Measurements from ENCODE around the gene ALDH3B1.

Gene ALDH3B1

DNA sequence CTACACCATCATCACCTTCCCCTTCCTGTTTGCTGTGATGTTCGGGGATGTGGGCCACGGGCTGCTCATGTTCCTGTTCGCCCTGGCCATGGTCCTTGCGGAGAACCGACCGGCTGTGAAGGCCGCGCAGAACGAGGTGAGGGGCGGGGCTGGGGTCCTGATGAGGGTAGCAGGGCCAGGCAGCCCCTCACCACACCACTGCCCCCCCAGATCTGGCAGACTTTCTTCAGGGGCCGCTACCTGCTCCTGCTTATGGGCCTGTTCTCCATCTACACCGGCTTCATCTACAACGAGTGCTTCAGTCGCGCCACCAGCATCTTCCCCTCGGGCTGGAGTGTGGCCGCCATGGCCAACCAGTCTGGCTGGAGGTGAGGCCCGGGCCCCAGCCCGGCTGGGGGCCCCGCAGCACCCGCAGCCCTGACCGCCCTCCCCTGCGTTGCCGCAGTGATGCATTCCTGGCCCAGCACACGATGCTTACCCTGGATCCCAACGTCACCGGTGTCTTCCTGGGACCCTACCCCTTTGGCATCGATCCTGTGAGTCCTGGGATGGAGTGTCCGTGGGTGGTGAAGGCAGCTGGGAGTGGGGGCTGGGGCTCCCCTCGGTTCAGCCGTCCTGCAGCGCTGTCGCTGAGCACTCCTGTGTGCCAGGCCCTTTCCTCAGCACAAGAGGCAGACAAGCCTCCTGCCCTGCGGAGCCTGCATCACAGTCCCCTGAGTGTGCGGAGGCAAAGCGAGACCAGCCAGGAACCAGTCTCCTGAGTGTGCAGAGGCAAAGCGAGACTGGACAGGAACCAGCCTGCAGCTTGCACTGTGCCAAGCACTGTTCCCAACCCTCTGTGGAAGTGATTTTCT is 37.5 kb downstream of the ALDH3B1 start:
- DNase-seq: no peak

DNA sequence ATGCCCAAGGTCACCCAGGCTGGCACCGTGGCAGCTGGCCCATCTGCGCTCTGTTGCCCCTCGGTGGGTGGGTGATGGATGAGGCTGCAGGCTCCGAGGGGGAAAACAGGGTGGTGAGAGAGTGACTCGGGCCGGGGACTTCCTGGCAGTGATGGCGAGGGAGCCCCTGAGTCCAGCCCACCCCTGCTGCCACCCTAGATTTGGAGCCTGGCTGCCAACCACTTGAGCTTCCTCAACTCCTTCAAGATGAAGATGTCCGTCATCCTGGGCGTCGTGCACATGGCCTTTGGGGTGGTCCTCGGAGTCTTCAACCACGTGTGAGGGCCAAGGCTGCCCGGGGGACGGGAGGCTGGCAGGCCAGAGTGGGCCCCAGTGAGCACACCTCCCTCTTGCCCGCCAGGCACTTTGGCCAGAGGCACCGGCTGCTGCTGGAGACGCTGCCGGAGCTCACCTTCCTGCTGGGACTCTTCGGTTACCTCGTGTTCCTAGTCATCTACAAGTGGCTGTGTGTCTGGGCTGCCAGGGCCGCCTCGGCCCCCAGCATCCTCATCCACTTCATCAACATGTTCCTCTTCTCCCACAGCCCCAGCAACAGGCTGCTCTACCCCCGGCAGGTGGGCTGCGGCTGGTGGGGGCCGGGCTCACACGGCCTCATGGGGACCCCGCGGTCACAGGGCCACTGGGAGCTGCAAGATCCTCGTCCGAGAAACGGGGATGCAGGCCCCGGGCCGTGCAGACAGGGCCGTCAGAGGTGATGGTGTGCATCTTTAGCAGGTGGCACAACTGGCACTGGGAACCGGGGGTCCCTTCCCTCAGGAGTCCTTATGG is 38.8 kb downstream of the ALDH3B1 start:
- no peak for DNase-seq

DNA sequence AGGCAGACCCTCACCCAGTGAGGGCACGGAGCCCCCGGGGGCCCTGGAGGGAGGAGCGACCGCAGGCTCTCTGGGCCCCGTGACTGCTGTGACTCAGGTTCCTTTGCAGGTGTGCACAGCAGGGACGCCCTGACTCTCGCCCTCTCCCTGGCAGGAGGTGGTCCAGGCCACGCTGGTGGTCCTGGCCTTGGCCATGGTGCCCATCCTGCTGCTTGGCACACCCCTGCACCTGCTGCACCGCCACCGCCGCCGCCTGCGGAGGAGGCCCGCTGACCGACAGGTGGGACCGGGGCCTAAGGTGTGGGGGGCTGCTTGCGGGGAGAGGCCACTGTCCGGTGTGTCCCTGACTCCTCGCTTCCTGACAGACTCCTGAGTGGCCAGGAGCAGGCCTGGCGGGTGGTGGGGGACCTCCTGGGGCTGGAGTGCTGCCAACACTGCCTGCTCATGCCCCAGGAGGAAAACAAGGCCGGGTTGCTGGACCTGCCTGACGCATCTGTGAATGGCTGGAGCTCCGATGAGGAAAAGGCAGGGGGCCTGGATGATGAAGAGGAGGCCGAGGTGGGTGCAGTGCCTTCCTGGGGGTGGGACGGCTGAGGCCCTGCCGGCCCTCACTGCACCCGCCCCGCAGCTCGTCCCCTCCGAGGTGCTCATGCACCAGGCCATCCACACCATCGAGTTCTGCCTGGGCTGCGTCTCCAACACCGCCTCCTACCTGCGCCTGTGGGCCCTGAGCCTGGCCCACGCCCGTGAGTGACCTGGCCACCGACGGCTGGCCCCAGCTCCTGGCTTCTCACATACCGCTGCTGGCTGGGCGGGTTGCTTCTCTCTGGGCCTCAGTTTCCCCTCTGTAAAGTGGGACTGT is 39.6 kb downstream of the ALDH3B1 start:
- DNase-seq: peak; percentile 45

DNA sequence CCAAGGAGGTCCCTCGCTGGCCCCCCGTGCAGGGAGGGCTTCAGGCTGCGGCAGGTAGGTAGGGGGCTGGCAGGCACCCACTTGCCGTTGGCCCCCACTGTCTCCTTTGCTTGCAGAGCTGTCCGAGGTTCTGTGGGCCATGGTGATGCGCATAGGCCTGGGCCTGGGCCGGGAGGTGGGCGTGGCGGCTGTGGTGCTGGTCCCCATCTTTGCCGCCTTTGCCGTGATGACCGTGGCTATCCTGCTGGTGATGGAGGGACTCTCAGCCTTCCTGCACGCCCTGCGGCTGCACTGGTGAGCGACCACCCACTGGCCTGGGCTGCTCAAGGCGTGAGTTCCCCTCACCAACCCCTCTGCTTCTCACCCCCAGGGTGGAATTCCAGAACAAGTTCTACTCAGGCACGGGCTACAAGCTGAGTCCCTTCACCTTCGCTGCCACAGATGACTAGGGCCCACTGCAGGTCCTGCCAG is 40.3 kb downstream of the ALDH3B1 start:
- DNase-seq: no peak

DNA sequence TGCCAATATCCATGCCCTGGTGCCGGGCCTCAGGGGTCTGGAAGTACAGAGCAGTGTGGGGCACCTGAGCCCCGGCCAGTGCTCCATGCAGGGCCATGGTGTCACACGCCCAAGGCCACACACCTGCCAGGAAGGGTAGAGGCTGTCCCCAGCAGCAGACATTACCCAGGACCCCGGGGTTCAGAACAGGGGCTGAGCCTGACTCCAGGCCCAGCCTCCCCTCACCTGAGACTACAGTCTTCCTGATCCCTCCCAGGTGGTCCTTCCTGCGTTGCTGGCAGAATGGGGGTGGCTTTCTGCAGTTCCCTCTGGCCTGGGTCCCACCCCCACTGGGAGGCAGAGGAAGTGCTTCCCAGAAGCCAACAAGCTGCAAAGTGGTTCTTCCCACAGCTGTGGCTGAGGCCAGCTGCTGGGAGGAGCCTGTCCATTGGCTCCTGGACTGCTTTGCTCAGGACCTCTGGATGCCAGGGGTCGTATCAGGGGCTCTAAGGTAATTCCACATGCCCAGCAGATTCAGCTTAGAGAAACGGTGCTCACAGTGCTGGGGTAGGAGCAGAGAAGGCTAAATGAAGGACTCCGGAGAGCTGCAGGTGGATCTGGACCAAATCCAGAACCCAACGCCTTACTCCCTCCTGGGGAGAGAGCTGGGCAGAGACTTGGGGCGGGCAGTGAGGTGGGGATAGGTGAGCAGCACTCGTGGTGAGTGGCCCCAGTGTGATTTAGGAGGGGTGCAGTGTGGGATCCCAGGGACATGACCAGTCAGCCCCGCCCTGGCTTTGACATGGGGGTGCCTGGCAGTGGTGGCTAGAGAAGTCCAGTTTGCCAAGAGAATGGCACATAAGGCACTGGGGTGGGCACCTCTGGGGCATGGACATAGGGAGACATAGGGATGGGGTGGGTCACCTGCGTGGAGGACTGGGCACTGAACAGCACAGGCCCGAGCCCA is 41.3 kb downstream of the ALDH3B1 start:
- DNase-seq: peak; percentile 56

DNA sequence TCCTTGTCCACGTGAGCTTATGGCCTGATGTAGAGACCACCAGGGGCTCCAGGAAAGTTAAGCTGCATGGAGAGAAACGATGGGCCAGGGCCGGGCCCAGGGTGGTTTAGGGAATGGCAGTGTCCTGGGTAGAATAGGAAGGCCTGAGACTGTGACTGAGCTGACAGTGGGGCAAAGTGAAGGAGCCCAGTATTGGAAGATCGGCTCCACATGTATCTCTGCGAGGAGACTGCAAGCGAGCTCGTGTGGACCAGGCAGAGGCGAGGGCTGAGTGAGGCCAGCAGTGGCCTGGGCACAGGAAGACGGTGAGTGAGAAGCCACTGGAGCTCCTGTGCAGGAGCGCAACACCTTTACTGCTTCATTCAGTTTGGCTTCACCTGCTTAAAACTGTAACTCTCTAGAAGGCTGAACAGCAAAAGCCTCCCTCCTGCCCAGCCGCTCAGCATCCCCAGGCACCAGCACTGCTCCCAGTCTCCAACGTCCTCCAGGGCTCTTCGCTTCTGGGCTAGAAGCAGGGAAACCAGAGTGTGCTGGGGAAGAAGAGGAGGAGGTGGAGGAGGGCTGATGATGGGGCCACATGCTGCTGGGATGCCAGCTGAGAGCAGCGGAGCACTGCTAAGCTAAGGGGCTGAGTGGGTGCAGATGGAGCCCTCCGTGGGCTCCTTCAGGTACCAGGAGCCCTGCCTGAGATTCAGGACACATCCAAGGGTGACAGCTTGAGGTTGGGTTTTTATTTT is 42.2 kb downstream of the ALDH3B1 start:
- DNase-seq: peak; percentile 28

DNA sequence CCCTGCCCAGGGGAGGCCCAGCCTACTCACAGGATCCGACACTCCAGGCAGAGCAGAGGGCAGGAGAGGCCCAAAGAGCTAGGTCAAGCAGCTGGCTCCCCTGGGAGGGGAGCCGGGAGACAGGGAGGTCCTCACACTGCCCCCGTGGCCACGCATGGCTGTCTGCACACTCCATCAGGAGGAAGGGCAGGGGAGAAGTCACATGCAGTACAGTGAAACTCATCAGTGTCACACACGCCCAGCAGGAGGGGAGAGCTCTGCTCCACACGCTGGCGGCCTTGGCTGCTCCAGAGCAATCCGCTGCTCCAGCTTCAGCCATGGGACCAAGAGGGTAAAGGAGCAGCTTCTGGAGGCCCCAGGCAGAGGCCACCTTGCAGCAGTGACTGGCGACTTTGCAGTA is 43.0 kb downstream of the ALDH3B1 start:
- peak; percentile 31 for DNase-seq

DNA sequence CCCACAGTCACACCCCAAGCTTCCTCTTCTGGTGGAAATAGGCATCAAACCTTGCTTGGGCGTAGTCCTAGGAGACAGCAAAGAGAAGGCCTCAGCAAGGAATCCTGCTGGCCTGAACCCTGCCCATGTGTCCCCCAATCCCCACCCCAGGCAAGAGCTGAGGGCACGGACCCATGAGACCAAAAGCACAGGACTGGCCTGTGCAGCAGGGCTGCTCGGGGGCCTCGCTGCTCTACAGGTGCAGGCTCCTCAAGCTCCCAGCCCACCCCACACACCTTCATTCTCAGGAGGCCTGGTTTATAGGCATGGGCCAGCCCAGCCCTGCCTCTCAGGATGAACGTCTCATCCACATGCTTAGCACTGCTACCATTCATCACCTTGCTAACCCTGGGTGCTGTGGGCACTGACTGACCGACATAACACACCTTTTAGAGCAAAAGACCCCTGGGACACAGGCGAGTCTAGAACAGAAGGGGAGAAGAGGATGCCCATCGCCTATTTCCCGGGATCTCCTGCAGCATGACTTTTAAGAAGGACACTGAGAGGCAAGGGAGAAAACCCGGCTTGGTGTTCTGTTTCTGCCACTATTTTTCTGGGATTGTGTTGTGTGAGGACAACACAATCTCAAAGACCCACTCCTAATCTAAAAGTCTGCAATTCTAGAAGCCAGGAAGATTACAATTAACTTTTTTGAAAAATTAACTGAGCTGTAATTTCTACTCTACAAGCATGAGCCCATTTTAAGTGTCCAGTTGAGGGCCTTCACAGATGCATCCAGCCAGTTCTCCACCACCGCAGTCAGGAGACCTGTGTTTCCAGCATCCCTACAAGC is 44.1 kb downstream of the ALDH3B1 start:
- no peak for DNase-seq

DNA sequence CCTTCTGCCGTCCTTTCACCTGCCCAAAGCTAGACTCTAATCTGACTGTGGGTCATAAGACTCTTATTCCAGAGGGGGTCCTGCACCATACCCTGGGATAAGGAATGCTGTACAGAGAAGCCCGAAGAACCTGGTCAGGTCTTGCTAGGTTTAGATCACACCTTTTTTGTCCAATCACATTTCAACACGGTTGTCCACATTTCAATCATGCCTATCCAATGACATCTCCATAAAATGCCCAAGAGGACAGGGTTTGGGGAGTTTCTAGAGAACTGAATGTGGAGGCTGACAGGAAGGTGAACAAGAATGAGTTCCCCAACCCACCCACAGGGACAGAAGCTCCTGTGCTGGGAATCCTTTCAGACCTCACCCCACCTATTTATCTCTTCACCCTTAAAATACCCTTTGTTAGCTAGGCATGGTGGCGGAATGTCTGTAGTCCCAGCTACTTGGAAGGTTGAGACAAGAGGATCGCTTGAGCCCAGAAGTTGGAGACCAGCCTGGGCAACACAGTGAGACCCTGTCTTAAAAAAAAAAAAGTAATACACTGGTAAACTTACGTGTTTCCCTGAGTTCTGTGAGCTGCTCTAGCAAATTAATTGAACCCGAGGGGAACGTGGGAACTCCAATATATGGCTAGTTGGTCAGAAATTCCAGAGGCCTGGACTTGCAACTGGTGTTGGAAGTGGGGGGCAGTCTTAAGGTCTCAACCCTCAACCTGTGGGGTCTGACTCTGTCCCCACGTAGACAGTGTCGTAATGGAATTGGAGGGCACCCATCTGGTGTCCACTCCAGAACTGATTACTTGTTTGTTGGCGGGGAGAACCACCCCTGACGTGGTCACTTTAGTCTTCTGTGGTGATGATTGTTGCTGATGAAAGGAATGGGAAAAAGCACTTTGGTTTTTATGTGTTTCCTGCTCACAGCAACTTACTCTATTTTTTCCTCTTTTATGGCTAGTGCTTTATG is 46.5 kb downstream of the ALDH3B1 start:
- no peak for DNase-seq

DNA sequence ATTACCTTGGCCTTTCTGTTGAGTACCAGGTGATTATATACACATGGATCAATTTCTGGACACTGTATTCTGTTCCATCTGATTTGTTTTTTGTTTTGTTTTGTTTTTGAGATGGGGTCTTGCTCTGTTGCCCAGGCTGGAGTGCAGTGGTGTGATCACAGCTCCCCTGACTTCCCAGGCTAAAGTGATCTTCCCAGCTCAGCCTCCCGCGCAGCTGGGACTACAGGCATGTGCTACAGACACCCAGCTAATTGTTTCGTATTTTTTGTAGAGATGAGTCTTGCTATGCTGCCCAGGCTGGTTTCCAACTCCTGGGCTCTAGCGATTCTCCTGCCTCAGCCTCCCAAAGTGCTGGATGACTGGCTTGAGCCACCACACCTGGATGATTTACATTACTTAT is 47.7 kb downstream of the ALDH3B1 start:
- no peak for DNase-seq

DNA sequence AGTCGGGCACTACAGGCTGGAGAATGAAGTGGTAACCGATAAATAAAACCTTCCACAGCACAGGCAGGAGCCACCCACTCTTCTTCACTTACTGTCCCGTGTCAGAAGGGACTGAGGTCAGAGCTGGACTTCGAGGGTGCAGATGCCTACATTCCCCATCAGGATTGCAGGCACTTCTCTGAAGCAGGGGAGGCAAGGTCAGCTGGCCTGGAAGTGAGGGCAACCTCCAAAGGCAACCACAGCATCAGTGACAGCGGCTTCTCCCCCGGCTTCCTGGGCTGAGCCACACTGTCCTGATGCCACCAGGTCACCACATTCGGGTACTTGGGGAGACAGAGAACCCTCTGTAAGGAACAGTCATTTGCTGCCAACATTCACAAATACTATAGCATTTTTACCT is 51.4 kb downstream of the ALDH3B1 start:
- no peak for DNase-seq

DNA sequence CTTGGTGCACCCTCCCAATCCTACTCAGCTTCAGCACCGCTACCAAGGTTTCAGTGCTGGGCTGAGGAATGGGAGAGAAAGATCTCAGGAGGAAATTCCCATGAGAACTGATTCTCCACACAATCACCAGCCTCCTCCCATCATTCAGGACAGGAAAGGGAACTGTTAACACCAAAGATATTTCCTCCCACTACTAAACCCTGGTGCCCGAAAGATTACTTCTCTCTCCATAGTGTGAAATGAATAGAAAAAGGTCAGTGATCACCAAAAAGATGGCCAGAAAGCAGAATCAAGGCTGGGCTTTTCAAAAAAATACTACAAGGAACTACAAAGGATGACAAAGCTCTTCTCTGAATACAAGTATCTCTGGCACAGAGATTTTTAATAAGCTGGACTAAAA is 54.8 kb downstream of the ALDH3B1 start:
- DNase-seq: no peak

DNA sequence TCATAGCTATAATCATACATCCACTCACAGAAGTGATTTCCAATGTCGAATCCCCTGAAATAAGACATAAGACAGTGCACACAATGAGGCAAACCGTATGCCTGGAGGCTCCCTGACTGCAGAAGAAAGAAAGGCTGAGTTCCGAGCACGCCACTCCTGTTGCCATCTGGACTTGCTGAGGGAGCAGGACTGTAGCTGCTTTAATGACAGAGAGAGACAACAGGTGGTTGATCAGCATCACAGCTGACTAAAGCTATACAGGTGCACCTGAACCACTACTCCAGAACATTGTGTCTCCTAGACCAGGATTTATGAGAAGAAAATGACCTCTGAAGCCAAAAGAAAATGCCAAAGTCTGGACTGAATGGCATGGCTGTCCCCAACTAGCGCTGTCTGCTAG is 55.7 kb downstream of the ALDH3B1 start:
- DNase-seq: no peak

DNA sequence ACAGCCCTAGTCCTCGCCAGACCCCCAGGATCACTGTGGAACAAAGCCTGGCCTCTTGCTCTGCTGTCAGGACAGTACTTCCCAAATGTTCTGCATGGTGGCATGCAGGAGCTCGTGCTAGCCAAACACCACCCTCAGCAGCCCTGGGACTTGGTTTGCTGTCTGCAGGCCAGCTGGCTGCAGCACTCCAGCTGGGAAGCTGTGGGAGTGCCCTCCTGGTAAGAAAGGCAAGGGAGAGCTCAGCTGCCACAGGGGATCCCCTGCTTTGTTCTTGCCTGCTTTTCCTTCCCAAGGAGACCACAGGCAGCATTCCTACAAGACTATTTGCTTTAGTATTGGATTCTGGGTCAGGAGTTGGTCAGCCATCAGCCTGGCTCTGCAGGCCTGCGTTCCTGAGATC is 56.6 kb downstream of the ALDH3B1 start:
- DNase-seq: no peak

DNA sequence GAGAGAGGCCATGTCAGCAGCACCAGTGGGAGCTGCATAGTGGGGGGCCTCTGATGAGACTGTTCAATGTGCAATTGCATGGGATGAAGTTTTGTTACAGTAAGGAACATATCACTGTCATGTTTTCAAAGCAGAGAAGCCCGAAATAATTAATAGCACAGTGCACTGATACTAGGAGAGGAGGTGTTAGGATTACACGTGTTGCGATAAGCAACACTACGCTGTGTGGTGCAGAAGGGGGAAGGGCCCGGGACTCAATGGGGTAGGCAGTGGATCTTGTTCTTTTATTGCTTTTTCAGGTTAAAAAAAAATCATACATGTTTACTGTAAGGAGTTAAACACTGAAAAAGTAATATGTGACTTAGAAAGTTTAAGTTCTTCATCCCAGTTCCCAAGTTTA is 57.9 kb downstream of the ALDH3B1 start:
- no peak for DNase-seq

DNA sequence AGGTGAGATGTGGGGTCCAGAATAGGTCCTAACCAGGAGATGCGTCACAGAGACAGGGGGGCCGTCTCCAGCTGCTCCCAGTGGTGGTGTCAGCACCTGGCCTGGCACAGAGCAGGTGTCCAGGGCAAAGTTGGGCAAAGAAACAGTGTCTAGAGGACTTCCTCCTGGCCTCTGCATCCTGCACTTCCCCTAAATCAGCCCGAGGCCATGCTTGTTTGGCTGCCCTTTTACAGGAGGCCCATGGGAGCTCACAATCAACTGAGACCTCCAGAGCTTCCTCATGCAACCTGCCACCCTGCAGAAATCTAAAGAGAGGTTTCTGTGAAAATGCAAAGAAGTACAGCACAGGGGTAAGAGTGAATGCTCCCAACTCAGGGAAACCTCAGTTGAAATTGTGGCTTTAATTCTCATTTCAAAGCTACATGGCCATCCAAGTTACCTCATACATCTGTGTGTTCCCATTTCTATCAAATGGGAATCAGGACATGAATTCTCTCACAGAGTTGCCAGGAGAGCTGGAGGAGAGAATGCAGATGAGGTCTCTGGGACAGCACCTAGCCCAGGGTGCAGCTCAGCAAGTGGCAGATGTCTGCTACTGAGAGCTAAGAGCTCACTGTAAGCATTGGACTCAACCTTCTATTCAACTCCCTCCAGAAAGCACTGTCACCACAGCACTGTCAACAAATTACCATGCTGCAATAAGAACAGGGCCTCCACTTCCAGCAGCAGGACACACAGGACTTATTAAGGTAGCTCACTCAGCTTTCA is 61.3 kb downstream of the ALDH3B1 start:
- DNase-seq: no peak

DNA sequence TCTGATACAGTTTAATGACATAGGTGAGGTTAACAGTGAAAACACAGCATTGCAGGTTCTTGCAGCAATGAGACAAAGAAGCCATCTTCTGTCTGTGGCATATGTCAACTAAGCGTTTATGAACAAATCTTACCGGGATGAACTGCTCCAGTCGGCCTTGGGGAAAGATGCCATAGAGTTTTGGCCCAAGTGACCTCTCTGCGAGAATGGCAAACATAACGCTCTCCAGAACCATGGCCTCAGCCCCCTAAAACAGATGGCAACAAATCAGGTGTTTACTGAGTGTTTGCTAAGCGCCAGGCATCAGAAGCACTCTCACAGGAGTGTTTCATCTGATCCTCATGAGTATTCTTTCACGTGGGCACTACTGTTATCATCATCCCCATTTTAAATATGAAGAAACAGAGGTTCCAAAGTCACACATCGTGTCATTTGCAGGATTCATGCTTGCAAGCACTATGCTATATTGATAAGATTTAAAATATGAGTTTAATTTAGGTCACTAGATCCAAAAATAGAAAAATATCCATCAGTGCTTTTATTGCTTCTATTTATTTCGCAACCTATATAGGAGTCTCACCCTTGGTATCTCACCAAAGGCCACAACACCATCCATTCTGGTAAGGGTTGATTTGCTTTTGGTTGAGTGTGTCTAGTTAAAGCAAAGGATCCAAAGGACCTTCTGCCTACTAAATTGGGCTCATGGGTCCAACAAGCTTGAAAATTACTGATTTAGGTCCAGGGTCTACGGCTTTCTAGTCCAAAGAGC is 64.6 kb downstream of the ALDH3B1 start:
- no peak for DNase-seq

Measured in 8988T (cell line).